Measurements from ENCODE around the gene TMEM161A. TPM values are rescaled to one million over a fixed set of nuclear protein-coding genes. Genes with fewer than 3 reads are reported as not detected.
A peak's percentile ranks its signal among the peaks of the same experiment; 100 is the strongest.

The TMEM161A gene
- total and polyA plus RNA-seq, 2 of the 13 experiments (the other 11 are each of a cell fraction or from before 2014, with no cell fraction given): 25.9 to 31.4 TPM

DNA sequence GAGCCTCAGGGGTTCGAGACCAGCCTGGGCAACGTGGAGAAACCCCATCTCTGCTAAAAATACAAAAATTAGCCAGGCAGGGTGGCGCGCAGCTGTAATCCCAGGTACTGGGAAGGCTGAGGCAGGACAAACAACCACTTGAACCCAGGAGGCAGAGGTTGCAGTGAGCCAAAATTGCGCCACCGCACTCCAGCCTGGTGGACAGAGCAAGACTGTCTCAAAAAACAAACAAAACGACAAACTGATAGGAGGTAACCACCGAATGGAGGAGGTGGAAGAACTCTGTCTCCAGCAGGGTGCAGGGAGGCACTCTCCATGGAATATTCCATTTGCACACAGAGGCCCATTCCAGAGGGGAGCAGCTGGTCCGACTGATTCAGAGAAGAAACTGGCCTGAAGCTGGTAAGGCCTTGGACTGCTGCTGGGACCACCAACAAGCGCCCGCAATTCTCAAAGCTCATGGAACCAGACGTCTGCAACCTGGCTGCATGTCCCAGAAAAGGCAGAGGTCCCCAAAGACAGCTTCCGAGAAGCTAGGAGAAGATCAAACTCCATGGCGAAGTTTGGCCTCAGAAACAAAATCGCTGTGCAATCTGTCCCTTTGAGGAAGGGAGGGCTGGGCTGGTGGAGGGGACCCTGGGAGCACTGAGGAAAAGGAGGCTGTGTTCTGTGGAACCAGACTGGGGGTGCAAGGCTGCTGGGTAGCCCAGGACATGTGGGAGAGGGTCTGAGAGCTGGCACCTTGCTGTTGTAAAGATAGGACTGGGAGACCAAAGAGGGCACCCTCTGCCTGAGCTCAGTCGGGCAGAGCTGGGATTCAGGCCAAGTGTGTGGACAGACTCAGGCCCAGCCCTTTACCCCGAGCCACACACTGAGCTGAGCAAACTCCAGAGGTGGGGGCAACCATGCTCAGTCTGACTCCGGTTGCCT, 39.3 kb downstream of the TMEM161A start (continued):
- TF ChIP-seq, protein P1, sequence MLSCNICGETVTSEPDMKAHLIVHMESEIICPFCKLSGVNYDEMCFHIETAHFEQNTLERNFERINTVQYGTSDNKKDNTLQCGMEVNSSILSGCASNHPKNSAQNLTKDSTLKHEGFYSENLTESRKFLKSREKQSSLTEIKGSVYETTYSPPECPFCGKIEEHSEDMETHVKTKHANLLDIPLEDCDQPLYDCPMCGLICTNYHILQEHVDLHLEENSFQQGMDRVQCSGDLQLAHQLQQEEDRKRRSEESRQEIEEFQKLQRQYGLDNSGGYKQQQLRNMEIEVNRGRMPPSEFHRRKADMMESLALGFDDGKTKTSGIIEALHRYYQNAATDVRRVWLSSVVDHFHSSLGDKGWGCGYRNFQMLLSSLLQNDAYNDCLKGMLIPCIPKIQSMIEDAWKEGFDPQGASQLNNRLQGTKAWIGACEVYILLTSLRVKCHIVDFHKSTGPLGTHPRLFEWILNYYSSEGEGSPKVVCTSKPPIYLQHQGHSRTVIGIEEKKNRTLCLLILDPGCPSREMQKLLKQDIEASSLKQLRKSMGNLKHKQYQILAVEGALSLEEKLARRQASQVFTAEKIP (CRISPR knock-in tag; IDR thresholded peaks at IDR 0.05; ENCODE audit: borderline replicate concordance): no peak
- TF ChIP-seq, protein P2, sequence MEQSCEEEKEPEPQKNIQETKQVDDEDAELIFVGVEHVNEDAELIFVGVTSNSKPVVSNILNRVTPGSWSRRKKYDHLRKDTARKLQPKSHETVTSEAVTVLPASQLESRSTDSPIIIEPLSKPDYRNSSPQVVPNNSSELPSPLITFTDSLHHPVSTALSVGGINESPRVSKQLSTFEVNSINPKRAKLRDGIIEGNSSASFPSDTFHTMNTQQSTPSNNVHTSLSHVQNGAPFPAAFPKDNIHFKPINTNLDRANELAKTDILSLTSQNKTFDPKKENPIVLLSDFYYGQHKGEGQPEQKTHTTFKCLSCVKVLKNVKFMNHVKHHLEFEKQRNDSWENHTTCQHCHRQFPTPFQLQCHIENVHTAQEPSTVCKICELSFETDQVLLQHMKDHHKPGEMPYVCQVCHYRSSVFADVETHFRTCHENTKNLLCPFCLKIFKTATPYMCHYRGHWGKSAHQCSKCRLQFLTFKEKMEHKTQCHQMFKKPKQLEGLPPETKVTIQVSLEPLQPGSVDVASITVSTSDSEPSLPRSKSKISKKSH (CRISPR knock-in tag; IDR thresholded peaks at IDR 0.05; ENCODE audit: borderline replicate concordance): no peak
- peak; percentile 60; the same call in 1 of the 2 replicates for TF ChIP-seq ZNF788 (CRISPR knock-in tag; IDR thresholded peaks at IDR 0.05; ENCODE audit: borderline replicate concordance)
- TF ChIP-seq, protein P3, sequence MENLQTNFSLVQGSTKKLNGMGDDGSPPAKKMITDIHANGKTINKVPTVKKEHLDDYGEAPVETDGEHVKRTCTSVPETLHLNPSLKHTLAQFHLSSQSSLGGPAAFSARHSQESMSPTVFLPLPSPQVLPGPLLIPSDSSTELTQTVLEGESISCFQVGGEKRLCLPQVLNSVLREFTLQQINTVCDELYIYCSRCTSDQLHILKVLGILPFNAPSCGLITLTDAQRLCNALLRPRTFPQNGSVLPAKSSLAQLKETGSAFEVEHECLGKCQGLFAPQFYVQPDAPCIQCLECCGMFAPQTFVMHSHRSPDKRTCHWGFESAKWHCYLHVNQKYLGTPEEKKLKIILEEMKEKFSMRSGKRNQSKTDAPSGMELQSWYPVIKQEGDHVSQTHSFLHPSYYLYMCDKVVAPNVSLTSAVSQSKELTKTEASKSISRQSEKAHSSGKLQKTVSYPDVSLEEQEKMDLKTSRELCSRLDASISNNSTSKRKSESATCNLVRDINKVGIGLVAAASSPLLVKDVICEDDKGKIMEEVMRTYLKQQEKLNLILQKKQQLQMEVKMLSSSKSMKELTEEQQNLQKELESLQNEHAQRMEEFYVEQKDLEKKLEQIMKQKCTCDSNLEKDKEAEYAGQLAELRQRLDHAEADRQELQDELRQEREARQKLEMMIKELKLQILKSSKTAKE (CRISPR knock-in tag; IDR thresholded peaks at IDR 0.05; ENCODE audit: borderline replicate concordance): peak; percentile 12; the same call in 1 of the 2 replicates
- TF ChIP-seq, protein P4, sequence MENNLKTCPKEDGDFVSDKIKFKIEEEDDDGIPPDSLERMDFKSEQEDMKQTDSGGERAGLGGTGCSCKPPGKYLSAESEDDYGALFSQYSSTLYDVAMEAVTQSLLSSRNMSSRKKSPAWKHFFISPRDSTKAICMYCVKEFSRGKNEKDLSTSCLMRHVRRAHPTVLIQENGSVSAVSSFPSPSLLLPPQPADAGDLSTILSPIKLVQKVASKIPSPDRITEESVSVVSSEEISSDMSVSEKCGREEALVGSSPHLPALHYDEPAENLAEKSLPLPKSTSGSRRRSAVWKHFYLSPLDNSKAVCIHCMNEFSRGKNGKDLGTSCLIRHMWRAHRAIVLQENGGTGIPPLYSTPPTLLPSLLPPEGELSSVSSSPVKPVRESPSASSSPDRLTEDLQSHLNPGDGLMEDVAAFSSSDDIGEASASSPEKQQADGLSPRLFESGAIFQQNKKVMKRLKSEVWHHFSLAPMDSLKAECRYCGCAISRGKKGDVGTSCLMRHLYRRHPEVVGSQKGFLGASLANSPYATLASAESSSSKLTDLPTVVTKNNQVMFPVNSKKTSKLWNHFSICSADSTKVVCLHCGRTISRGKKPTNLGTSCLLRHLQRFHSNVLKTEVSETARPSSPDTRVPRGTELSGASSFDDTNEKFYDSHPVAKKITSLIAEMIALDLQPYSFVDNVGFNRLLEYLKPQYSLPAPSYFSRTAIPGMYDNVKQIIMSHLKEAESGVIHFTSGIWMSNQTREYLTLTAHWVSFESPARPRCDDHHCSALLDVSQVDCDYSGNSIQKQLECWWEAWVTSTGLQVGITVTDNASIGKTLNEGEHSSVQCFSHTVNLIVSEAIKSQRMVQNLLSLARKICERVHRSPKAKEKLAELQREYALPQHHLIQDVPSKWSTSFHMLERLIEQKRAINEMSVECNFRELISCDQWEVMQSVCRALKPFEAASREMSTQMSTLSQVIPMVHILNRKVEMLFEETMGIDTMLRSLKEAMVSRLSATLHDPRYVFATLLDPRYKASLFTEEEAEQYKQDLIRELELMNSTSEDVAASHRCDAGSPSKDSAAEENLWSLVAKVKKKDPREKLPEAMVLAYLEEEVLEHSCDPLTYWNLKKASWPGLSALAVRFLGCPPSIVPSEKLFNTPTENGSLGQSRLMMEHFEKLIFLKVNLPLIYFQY (CRISPR knock-in tag; IDR thresholded peaks at IDR 0.05; ENCODE audit: borderline replicate concordance): peak; percentile 51; the same call in 1 of the 2 replicates
- TF ChIP-seq ZNF616 (CRISPR knock-in tag; IDR thresholded peaks at IDR 0.05; ENCODE audit: low read depth): no peak
- TF ChIP-seq SRF (IDR thresholded peaks at IDR 0.05; ENCODE audit: low read depth, low read length): no peak
- TF ChIP-seq, protein P5, sequence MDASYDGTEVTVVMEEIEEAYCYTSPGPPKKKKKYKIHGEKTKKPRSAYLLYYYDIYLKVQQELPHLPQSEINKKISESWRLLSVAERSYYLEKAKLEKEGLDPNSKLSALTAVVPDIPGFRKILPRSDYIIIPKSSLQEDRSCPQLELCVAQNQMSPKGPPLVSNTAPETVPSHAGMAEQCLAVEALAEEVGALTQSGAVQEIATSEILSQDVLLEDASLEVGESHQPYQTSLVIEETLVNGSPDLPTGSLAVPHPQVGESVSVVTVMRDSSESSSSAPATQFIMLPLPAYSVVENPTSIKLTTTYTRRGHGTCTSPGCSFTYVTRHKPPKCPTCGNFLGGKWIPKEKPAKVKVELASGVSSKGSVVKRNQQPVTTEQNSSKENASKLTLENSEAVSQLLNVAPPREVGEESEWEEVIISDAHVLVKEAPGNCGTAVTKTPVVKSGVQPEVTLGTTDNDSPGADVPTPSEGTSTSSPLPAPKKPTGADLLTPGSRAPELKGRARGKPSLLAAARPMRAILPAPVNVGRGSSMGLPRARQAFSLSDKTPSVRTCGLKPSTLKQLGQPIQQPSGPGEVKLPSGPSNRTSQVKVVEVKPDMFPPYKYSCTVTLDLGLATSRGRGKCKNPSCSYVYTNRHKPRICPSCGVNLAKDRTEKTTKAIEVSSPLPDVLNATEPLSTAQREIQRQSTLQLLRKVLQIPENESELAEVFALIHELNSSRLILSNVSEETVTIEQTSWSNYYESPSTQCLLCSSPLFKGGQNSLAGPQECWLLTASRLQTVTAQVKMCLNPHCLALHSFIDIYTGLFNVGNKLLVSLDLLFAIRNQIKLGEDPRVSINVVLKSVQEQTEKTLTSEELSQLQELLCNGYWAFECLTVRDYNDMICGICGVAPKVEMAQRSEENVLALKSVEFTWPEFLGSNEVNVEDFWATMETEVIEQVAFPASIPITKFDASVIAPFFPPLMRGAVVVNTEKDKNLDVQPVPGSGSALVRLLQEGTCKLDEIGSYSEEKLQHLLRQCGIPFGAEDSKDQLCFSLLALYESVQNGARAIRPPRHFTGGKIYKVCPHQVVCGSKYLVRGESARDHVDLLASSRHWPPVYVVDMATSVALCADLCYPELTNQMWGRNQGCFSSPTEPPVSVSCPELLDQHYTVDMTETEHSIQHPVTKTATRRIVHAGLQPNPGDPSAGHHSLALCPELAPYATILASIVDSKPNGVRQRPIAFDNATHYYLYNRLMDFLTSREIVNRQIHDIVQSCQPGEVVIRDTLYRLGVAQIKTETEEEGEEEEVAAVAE (CRISPR knock-in tag; IDR thresholded peaks at IDR 0.05; ENCODE audit: borderline replicate concordance): peak; percentile 58; the same call in 1 of the 2 replicates
- TF ChIP-seq ZNF343 (CRISPR knock-in tag; IDR thresholded peaks at IDR 0.05): no peak
- TF ChIP-seq ZFY (CRISPR knock-in tag; IDR thresholded peaks at IDR 0.05): peak; percentile 69
- TF ChIP-seq, protein P6, sequence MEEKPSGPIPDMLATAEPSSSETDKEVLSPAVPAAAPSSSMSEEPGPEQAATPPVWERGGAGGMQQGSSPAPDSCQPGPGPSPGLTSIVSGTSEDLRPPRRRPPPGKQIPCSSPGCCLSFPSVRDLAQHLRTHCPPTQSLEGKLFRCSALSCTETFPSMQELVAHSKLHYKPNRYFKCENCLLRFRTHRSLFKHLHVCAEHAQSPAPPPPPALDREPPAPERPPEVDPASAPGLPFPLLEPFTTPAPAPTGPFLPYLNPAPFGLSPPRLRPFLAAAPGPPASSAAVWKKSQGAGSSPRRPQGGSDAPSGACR (CRISPR knock-in tag; IDR thresholded peaks at IDR 0.05): no peak
